Kidney epithelial cell (primary cell): ENCODE results near the gene EPHB1. TPM values are rescaled to one million over a fixed set of nuclear protein-coding genes. Genes with fewer than 3 reads are reported as not detected.

Experiments used
- DNase-seq: peaks from one replicate; pipeline ENCODE4 v3.0.0-alpha.2; 2010; ENCODE audit warnings: low read depth
- H3K27me3 ChIP-seq: 2 replicates; pipeline ENCODE4 v1.6.0; 2011; ENCODE audit warnings: low read length; ENCODE audit not compliant: control insufficient read depth, insufficient read depth
- H3K36me3 ChIP-seq: 2 replicates; pipeline ENCODE4 v1.5.1; 2011; ENCODE audit warnings: low read length; ENCODE audit not compliant: control insufficient read depth, insufficient read depth
- H3K4me3 ChIP-seq: 2 replicates; pipeline ENCODE4 v1.5.1; 2011; ENCODE audit warnings: low read depth, mild to moderate bottlenecking, control low read depth, low read length
- CTCF ChIP-seq: IDR thresholded peaks from 2 replicates; pipeline ENCODE4 v1.5.1; 2011; ENCODE audit warnings: mild to moderate bottlenecking, moderate library complexity, low read length, control low read depth, inconsistent platforms; ENCODE audit not compliant: insufficient read depth, poor library complexity, severe bottlenecking
- total RNA-seq: library from RNA; depleted of rRNA; stranded (reverse); fragments of >200 nt; gene quantifications from 2 replicates; pipeline ENCODE4 v1.2.3, GENCODE V29; 2015

The EPHB1 gene
- total RNA-seq, 1 donor from 2014 or later, result 10.8 TPM

- DNase-seq, result no peak
- no peaks in the 10 kb centered on the region for H3K27me3 ChIP-seq
- peak; percentile 17 for TF ChIP-seq CTCF
- H3K4me3 ChIP-seq, result no peak overlapping the region
- H3K36me3 ChIP-seq, result no peaks in the 10 kb centered on the region
These were observed 43.5 kb downstream of the EPHB1 start for GRCh38 chr3:134838599-134838998.

GRCh38 chr3:134839422-134839821 is 44.4 kb downstream of the EPHB1 start:
- H3K36me3 ChIP-seq, result no peaks in the 10 kb centered on the region
- no peak for DNase-seq
- no peaks in the 10 kb centered on the region for H3K27me3 ChIP-seq
- no peak overlapping the region for H3K4me3 ChIP-seq
- no peak for TF ChIP-seq CTCF

- Histone ChIP-seq H3K36me3 (no peaks in the 10 kb centered on the region), H3K27me3 (no peaks in the 10 kb centered on the region), H3K4me3 (no peak overlapping the region)
- no peak for TF ChIP-seq CTCF
- no peak for DNase-seq
These were observed 44.9 kb downstream of the EPHB1 start for GRCh38 chr3:134839990-134840389.

GRCh38 chr3:134840459-134840858 is 45.4 kb downstream of the EPHB1 start:
- Histone ChIP-seq H3K27me3 (no peaks in the 10 kb centered on the region), H3K4me3 (no peak overlapping the region), H3K36me3 (no peaks in the 10 kb centered on the region)
- no peak for DNase-seq
- TF ChIP-seq CTCF, result no peak

GRCh38 chr3:134846084-134846483 is 51.0 kb downstream of the EPHB1 start:
- no peak for TF ChIP-seq CTCF
- no peak for DNase-seq
- no peak overlapping the region for H3K4me3 ChIP-seq
- H3K27me3 ChIP-seq, result no peaks in the 10 kb centered on the region
- H3K36me3 ChIP-seq, result no peaks in the 10 kb centered on the region

GRCh38 chr3:134846911-134847317 is 51.9 kb downstream of the EPHB1 start:
- peak; percentile 96 for DNase-seq
- no peak overlapping the region for H3K4me3 ChIP-seq
- no peaks in the 10 kb centered on the region for H3K27me3 ChIP-seq
- TF ChIP-seq CTCF, result no peak
- H3K36me3 ChIP-seq, result no peaks in the 10 kb centered on the region
